ENCODE results near the gene ATG101.

DNA sequence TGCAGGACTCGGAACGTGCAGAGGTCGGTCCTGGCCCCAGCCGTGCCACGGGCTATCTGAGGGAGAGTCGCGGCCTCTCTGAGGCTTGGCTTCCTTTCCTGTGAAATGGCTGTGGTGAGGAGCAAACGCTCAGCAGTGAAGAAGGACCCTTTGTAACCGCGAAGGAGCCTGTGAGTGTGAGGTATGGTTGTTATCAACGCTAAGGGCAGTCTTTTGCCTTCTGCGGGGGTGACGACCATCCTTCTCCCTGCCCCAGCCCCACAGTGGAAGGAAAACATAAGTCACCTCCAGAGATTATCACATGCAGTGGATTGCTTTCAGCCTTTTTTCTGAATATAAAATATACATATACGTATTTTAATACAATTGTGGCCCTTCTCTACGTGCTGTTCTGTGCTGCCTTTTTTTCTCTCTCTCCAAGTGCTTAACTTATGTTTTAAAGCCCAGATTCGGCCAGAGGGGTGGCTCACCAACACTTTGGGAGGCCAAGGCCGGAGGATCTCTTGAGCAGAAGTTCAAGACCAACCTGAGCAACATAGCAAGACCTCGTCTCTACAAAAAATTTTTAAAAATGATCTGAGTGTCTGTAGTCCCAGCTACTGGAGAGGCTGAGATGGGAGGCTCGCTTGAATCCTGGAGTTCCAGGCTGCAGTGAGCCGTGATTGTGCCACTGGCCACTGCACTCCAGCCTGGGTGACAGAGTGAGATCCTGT, 45.6 kb upstream of the ATG101 start:
- no peak for TF ChIP-seq TAF1 (IDR thresholded peaks at IDR 0.05; ENCODE audit: borderline replicate concordance, insufficient read depth, low read length)
- TF ChIP-seq SIN3A (IDR thresholded peaks at IDR 0.05; ENCODE audit: borderline replicate concordance, insufficient read depth, low read length) = no peak
- TF ChIP-seq POLR2AphosphoS5 (IDR thresholded peaks at IDR 0.05; ENCODE audit: low read depth, low read length) = no peak
- TF ChIP-seq REST (IDR thresholded peaks at IDR 0.05; ENCODE audit: insufficient read depth in 1 of 2, low read depth in 2 of 2, low read length in 2 of 2) = no peak
- TF ChIP-seq FOXP2 (optimal IDR thresholded peaks at IDR 0.05; ENCODE audit: borderline replicate concordance, extremely low read depth, extremely low read length, insufficient read depth) = no peak
